D721Med (cell line): ENCODE measurements around the gene TCAF1.
"Not testable (repeated sequence)": the region's sequence is repeated elsewhere in the genome, so short reads cannot be mapped to it uniquely, and the experiment has no call there.

Experiments
- DNase-seq: peaks from one replicate; pipeline ENCODE4 v3.0.0; 2011; ENCODE audit warnings: low spot score; ENCODE audit not compliant: insufficient read length
- FAIRE-seq: peaks from 2 replicates; lab custom pipeline; 2011; peaks lifted over from hg19 to GRCh38; lab: Jason Lieb, UNC
- TF ChIP-seq, protein P1 (sequence below): IDR thresholded peaks from 2 replicates; pipeline ENCODE4 v1.5.1; 2012; ENCODE audit warnings: mild to moderate bottlenecking, control low read depth; ENCODE audit not compliant: insufficient read depth; ENCODE audit errors: missing control alignments

Gene TCAF1

GRCh38 chr7:143848192-143848591, 53.8 kb downstream of the TCAF1 start:
- TF ChIP-seq, protein P1, sequence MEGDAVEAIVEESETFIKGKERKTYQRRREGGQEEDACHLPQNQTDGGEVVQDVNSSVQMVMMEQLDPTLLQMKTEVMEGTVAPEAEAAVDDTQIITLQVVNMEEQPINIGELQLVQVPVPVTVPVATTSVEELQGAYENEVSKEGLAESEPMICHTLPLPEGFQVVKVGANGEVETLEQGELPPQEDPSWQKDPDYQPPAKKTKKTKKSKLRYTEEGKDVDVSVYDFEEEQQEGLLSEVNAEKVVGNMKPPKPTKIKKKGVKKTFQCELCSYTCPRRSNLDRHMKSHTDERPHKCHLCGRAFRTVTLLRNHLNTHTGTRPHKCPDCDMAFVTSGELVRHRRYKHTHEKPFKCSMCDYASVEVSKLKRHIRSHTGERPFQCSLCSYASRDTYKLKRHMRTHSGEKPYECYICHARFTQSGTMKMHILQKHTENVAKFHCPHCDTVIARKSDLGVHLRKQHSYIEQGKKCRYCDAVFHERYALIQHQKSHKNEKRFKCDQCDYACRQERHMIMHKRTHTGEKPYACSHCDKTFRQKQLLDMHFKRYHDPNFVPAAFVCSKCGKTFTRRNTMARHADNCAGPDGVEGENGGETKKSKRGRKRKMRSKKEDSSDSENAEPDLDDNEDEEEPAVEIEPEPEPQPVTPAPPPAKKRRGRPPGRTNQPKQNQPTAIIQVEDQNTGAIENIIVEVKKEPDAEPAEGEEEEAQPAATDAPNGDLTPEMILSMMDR = no peak
- FAIRE-seq (no peak), DNase-seq (no peak)

- no peak for FAIRE-seq
- TF ChIP-seq, protein P1 = no peak
- no peak for DNase-seq
Observed at GRCh38 chr7:143846692-143847091, 55.3 kb downstream of the TCAF1 start.

GRCh38 chr7:143841696-143842095, 60.3 kb downstream of the TCAF1 start:
- FAIRE-seq, DNase-seq: not testable (repeated sequence)

DNA sequence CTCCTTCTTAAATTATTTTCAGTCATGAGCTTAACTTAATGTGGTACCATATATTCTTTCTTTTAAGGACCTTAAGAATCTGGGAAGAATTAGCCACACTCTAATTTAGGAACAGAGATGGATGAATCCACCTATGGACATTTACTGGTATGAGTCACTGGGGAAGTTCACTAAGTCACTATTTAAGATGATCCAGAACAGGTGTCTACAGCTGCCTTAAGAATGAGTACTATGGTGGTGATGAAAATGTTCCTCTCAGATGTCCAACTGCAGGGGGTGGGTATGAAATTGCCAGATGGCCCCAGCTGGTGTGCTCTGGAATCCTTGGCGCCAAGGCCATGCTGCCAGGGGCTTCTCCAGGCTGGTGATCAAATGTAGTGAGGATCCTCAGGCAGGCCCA, 61.9 kb downstream of the TCAF1 start:
- not testable (repeated sequence) for FAIRE-seq, DNase-seq

DNA sequence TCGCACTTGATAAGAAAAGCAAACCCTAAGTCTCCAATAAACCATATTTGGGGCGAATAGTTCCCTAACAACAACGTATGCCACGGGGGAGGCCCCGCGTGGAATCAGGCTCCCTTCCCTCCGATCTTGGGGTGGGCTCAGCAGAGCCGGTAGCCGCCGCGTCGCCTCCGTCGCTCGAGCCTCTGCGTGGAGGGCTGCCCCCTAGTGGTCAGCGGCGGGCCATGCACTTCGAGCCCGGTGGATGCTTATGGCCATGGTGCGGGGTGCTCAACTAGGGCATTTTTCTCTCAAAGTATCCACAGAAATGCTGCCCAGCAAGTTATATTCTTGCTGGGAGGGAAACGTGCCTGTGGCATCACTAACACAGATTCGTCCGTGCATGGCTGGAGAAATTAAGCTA, 64.8 kb downstream of the TCAF1 start:
- not testable (repeated sequence) for FAIRE-seq, DNase-seq
- TF ChIP-seq, protein P1 = peak; percentile 49

DNA sequence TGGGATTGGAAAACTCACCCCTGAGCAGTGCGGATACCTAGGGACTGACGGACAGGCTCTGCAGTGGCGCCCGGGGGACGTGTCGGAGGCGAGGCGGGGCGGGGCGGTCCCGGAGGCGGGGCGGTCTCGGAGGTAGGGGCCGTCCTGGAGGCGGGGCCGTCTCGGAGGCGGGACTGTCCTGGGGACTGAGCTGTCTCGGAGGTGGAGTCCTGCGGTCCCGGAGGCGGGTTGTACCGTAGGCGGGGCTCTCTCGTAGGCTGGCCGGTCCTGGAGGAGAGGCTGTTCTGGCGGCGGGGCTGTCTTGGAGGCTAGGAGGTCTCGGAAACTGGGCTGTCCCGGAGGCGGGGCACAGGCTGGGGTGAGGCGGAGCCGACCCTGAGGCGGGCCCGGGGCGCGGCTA, 65.4 kb downstream of the TCAF1 start:
- not testable (repeated sequence) for DNase-seq, FAIRE-seq

DNA sequence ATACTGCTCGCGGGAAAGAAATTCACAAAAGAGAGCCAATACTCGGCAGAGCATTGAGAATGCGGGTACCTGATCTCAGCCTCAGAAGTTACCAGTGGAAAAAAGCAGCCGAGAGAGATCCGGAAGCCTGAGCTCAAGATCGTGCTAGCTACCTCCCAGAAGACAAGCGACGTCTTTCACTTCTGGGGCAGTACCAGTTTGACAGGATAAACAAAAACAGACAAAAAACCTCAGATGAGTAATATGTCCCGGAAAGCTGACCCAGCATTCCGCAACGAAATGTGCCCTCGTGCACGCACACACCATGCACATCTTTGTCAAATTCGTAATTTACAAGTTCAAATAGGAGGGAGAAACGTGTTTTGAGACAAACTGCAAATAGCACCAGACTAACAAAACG, 65.9 kb downstream of the TCAF1 start:
- DNase-seq, FAIRE-seq: not testable (repeated sequence)

DNA sequence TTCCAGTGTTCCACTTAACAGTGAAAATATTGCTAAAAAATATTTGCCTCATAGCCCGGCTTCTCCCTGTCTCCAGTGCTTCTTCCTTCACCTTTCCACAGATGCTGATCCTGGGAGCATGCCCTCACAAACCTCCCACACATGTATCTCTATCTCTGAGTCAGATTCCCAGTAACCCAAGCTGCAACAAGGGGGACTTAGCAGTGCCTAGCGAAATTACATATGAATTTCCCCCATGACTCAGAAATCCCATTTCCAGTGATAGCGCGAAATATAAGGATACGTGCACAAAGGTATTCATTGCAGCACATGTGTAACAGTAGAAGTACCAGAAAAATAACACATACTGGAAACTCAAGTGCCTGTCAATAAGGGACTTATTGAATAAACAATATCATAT, 75.4 kb downstream of the TCAF1 start:
- not testable (repeated sequence) for FAIRE-seq, DNase-seq

DNA sequence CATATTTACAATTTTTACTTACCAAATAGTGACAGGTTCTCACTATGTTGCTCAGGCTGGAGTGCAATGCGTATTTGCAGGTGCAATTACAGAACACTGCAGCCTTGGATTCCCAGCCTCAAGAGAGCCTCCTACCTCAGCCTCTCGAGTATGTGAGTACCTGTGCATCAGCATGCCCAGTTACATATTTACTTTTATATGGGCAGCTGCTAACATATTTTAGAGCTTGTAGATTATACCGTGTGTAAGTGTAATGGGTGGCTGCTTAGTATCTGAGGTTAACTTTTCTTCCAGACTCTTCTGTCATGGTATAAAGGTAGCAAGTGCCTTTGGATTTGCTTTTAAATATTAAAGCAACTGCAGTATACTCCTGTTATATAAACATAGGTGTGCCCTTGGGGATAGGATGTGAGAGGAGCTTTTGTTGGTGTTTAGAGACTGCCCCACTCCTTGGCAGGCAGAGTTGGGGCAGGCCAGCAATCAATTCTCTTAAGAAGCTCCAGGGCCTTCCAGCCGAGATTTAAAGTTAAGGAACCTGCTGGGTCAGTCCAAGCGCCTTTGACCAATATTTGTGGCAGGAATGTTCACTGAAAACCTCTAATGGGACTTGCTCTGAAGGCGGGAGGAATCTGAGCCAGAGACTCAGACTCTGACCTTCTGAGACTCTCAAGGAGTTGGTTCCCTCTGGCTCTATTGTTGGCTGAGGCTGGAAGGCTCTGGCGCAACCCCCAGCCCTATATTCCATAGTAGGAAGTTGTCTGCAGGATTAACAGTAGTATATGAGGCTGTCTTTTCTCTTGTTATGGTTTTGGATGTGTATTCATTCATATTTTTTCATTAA, 77.5 kb downstream of the TCAF1 start:
- not testable (repeated sequence) for FAIRE-seq, DNase-seq

GRCh38 chr7:143823634-143824294, 78.2 kb downstream of the TCAF1 start:
- FAIRE-seq, DNase-seq: not testable (repeated sequence)

- DNase-seq, FAIRE-seq: not testable (repeated sequence)
Observed at GRCh38 chr7:143821392-143822277, 80.3 kb downstream of the TCAF1 start.

- FAIRE-seq, DNase-seq: not testable (repeated sequence)
Observed at GRCh38 chr7:143817873-143818272, 84.1 kb downstream of the TCAF1 start.

GRCh38 chr7:143816471-143817133, 85.4 kb downstream of the TCAF1 start:
- DNase-seq, FAIRE-seq: not testable (repeated sequence)

DNA sequence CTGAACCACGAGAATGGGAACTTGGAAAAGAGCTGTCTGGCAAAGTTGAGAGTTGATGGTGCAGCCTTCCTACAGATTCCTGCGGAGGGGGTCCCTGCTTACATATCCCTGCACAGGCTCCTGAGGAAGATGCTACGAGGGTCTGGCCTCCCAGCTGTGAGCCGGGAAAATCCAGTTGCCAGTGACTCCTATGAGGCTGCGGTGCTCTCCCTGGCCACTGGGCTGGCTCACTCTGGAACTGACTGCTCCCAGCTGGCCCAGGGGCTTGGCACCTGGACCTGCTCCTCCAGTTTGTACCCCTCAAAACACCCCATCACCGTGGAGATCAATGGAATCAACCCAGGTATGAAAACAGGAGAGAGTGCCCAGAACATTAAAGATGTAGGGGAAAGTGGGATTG, 91.3 kb downstream of the TCAF1 start:
- FAIRE-seq, DNase-seq: not testable (repeated sequence)

- not testable (repeated sequence) for DNase-seq, FAIRE-seq
Observed at GRCh38 chr7:143806664-143807071, 95.3 kb downstream of the TCAF1 start.
